Suppressor macrophage treated with lipopolysaccharide for 1 hour (primary cell): ENCODE measurements around the gene PRMT5.
"Not testable (repeated sequence)": the region's sequence is repeated elsewhere in the genome, so short reads cannot be mapped to it uniquely, and the experiment has no call there.

Experiments used
- DNase-seq, 3 donors: peaks; one replicate each; pipeline ENCODE4 v3.0.0-alpha.2; 2020 to 2022

Gene PRMT5

DNA sequence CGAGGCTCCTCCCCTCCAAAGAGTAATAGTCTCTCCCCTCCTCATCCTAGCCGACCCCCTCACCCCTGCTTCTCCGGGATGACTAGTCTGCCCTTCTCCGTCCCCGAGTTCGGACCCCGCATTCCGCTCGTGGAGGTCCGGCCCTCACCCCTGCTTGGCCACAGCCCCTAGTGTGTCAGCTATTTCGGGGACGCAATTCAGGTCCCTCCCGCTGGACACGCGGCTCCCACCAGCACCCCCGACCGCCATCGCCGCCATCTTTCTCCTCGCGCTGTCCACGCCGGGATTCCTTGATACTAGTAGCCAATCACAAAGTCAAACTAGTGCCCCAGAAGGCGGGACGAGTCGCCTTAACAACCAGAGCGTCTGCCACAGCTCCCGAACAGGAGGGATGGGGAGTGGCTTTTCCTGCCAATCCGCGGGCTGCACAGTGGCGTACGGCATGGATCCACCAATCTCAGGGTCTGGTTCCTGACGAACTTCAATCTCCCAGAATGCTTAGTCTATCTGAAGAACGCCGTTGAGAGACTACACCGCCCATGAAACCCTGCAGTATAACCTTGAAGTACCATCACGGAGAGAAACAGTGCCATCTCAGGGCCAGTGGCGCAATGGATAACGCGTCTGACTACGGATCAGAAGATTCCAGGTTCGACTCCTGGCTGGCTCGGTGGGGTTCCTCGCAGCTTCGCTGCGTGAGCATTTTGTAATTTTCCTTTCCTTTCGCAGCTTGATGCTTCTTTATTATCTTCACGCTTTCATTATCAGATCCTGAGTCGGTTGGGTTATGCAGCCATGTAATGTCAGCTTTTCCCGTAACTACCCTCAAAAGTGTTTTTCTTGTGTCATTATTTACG is at the start of gene PRMT5:
TSS of gene PRMT5 (minus strand) at position 273 of the 857 bp plus-strand sequence. CDS start at position 258, 15 bp downstream.
- DNase-seq: peak; percentile 98 to 100 (median 99)

DNA sequence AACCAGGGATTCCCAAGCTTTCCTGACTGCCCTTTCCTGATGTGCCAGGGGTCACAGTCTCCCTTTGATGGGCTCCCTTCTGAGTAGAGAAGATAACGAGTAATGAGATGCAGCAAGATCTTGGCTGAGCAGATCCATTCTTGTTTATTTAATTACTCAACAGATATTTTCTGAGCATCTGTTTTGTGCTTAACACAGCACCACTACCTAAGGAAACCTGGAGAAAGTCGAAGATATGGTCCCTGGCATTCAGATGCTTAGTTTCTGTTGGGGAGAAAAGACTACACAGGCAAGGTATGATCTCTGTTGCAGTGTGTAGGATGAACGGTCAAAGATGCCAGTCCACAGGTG is 49.3 kb upstream of the PRMT5 start:
- no peak for DNase-seq

DNA sequence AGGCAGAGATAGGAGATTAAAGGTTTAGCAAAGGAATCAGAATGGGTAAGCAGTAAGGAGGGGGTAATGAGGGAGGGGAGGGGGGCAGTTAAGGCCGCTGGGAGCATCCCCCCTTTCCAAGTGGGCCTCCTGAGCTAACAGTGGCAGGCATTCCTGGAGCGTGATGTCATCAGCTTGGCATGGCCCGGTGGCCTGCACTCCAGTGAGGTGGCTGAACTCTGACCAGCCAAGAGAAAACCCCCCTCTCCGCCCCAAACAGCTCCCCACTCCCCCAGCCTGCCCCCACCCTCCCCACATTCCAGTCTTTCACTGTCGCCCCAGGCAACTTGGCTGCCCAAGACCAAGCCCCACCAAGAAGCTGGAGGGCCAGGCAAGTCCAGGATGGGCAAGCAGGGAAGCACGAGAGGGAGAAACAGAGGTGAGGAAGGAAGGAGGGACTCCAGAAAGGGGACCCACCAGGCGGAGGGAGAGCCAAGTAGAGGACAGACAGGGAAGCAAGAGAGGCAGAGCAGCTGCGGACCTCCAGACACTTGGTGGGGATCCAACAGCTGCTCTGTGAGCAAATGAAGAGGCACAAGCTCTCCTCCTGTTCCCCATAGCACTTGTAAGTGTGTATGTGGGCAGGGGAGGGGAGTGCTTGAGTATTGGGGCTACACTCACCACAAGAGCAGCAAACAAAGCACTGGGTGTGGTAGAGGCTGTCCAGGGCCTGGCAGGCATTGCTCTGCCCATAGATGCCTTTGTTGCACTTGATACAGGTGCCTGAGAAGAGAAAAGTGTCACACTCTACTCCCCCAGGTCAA is 48.7 kb upstream of the PRMT5 start:
- no peak for DNase-seq

DNA sequence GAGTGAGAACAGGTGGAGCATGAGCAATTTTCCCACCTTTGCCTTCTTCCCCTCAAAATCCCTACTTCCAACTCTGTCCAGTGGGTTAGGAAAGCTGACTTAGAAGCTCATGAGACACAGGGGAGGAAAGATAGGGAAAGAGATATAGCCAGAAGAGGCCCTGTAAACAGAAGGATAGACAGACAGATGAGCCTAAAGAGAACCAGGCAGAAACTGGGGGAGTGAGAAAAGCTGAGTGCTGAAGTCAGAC is 48.2 kb upstream of the PRMT5 start:
- no peak for DNase-seq

DNA sequence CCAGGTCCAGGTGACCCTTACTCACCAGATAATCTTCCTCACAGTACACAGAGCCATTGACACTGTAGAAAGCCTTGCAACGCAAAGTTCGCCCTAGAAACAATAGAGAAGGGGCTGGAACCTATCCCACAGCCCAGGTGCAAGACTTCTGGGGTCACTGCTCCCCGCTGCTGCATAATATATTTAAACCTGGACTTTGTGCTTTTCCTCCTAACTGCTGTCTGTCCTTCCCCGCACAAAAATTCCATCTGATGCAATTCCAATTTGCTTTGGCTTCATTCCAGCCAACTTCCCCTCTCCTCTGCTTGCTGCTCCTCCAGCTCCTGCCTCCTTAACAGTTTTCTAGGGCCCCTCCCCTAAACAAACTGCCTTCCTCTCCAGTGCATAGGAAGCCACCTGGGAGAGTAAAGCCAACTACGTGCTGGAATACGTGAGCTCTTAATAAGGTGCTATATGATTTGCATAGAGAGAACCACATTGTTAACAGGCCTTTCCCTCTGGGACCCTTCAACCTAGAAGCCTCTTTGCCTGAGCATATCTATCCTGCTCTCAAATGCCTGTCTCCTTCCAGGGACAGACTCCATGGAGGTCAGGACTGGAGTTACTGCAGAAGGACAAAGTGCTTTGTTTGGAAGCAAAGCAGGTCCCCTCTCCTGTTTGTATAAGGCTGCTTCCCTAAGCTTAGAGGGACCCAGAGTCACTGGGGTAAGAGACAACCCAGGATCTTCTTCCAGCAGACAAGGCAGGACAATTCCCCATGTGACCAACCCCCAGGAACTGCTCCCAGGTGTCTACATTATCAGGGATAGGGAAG is 47.7 kb upstream of the PRMT5 start:
- DNase-seq: peak; percentile 48 to 58 (median 56)

DNA sequence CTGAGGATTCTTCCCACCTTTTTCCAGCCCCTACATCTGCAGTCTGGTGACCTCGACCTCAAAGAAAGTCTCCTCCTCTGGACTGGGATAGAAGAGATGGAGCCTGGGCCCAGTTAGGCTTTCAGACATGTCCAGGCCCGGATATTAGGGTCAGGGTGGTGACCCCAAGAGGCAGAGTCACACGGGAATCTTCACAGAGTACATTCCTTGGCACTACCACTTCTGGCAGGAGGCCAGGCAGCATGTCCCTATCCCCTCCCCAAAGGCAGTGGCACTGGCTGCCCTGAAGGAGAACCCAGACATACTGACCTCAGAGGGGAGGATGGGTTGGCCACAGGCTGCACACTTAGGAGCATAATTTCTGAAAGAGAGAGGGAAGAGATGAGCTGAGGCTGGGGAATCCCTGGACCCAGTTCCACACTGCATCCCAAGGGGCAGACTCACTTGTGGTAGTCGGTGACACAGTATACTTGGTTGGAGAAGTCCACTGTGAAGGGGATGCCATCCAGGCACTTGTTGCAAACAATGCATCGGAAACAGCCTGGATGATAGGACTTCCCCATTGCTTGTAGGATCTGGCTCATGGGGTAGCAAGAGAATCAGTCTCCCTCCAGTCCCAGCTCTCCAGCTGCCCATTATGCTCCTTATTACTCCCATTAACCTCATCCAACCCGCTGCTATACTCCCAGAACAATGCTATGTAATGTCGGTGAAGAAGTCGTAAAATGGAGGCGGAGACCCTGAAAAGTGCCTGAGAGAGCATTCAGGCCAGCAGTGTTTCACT is 45.5 kb upstream of the PRMT5 start:
- DNase-seq: no peak

DNA sequence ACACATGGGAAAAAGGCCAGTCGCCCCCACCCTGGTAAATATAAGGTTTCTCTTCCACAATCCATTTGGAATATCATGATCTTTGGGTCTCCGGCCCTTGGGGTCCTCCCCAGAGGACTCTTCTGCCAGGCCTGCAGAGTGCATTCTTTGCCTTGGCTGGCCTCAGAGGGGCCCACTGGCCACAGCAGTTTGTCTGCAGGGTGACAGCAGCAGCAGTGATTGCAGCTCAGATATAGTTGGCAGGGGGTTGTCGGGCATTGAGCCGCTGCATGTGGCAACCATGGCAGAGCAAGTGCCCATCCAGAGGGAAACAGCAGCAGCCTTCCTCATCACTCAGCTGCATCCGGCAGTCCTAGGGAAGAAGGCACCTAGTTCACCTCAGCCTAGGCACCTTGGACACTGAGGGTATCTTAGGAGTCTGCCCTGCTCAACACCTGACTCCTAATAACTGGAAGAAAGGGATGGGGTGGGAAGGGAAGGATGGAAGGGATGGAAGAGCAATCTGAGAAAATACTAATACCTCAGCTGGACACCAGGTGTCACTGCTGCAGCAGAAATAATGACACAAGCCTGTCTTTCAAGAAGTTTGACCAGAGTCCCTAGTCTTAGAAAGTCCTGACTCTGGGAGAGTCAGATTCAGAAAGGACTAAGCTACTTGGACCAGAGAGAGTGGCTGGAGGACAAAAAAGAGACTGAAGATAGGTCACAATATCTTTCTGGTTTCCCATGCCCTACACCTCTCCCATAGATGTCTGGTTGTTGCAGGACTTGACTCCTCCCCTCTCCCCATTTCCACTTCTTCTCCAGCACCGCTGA is 44.2 kb upstream of the PRMT5 start:
- DNase-seq: peak; percentile 69 to 74 (median 74)

DNA sequence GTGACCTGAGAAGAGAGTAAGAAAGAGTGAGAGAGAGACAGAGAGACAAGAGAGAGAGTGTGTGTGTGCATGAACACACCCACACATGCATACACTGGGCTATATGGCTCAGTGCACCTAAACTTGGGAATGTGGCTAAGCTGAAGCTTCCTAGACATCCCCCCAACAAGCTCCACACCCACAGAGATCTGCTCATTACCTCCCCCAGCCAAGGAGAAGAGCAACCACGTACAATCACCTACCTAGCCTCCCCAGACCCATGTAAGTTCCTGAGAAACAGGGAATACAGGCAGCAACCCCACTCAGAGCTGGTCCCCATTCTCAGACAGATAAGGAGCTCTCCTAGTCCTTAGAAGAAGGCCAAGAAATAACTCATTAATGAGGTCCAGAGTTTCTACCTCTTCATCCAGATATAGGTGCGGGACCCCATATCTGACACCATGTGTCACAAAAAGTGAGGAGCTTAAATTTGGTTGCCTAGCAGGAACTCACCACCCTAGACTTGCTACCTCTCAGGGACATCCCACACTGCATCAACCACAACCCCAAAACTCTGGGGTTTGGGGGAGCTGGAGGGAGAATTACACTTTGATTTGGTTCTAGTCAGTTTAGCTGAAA is 43.2 kb upstream of the PRMT5 start:
- DNase-seq: no peak

DNA sequence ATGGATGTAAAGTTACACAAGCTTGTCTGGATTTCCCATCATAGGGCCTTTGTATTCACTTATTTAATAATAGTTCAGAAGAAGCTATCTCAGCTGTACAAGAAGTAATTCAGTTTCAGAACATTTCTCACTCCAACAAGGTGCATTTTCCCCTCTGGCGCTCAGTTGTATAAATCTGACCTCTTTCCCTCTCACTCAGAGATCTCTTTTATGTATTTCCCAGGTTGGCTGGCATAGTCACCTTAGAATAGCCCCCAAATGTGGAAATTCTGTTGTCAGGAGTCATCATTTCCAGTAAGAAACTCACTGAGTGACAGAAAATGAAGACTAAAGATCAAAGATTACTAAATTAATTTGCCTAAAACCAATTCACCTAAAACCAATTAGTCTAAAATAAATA is 42.0 kb upstream of the PRMT5 start:
- no peak for DNase-seq

DNA sequence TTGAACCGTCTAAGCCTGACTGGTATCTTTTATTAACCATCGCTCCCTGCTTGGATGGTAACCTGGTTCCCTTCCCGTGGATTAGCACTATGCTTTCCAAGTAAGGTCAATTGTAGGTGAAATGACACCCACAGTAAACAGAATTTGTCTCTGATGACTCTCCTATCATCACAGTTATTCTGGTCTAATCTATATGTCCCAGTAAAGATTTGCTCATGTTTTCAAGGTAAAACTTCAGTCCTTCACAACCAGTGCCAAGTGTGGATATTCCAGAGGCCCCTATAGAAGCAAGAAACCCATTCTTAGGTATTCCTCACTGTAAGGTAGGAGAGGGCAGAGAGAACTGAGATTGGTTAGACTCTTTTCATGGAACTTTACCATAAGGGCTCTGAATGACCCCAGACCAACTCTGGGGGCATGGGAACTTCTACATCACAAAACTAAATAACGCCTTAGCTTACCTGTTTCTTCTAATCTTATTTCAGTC is 37.6 kb upstream of the PRMT5 start:
- no peak for DNase-seq

DNA sequence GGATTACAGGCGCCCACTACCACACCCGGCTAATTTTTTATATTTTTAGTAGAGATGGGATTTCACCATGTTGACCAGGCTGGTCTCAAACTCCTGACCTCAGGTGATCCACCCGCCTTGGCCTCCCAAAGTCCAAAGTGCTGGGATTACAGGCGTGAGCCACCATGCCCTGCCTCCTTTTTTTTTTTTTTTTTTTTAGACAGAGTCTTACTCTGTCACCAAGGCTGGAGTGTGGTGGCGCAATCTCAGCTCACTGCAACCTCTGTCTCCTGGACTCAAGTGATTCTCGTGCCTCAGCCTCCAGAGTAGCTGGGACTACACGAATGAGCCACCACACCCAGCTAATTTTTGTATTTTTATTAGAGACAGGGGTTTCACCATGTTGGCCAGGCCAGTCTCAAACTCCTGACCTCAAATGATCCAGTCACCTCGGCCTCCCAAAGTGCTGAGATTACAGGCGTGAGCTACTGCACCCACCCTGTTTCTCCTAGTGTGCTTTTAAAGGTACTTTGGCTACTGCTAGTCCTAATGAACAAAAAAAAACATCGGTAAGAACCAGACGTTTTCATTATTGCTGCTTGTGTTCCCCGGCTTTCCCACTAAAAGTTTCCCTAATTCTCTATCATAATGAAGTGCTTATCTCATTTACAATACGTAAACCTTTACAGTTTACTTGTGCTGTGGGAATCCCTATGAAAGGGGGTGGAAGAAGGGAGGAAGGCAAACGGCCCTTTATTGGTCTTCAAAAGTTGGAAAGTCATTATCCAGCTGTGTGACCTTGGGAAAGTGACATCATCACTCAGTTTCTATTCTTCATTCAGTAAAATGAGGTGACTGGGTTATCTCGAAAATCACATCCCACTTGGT is 37.0 kb upstream of the PRMT5 start:
- not testable (repeated sequence) for DNase-seq

DNA sequence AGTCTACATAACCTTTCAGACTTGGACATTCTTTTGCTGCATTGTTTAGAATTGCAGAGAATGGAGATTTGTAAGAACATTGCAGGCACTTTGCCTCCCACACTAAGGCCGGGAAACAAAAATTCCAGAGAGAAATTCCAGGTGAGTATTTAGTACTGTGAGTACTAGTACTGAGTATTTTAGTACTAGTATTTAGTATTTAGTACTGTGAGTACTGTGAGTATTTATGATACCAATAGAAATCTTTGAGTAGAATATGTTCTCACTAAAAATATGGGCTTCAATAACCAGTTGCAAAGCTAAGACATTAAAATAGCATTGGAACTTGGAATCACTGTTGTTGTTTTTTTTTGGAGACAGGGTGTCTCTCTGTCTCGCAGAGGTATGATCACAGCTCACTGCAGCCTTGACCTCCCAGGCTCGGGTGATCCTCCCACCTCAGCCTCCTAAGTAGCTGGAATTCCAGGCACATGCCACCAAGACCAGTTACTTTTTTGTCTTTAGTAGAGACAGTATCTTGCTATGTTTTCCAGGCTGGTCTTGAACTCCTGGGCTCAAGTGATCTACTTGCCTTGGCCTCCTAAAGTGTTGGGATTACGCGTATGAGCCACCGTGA is 33.0 kb upstream of the PRMT5 start:
- no peak for DNase-seq

DNA sequence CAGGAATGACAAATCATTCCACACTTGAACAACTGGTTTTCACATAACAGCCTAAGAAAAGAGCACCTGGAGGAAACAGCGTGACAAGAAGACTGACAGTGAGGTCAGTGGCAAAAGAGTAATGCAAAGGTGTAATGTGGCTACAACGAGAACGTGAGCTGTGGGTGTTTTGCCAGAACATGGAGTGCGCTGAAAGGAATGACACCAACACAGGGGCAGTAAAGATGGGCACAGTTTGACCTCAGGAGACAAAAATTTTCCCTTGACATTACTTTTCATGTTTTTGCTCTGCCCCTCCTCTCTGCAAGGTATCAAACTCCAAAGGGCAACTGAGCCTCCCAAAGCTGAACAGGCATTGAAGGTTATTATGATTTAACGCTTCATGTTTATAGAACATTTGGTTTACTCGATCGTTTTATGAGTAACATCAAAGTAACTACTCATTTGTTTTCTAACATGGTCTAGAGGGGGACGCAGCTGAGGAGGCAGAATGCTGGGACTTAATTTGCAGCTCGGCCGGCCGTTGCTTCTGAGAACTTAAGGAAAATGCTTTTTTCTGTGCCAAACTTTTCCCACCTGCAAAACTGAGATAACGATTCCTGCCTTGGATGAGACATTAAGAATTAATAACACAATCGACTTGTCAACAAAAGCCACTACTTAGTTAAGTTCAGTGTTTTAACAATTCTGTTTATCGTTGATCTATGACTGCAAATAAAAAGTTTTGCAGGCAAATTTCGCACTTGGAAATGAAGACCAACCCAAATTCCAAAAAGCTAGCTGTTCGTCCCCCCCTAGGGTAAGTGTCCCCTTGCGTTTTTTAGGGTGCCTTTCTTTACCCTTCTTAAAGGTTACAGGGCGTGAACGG is 26.8 kb upstream of the PRMT5 start:
- DNase-seq: no peak

DNA sequence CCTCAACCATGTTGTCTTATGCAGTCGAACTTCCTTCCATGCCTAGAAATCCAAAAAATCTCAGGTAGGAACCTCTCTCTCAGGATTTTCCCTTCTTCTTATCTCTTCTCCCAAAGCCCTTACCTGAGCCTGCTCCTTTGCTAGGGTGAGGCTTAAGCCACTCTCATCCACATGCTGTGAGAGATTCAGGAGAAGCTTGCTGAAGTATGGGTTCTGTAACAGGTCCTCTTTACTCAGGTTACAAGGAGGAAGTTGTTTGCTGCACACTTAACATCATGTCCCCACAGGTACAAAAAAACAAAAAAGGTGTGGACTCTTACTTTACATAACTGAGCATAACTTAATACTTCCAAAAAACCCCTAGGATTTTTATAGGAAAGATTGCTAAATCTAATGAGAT is 23.2 kb upstream of the PRMT5 start:
- DNase-seq: no peak

DNA sequence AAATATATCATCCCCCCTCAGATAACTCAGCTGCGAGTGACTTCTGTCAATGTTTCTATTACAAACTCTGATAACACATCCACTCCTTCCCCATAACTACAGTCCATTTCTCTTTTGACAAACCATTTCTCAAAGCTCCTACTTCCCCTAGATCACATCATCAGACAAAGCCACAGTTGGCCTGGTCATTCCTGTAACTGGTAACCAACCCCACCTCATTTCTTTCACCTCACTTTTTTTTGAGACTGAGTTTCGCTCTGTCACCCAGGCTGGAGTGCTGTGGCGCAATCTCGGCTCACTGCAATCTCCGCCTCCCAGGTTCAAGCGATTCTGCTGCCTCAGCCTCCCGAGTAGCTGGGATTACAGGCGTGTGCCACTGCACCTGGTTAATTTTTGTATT is 22.6 kb upstream of the PRMT5 start:
- DNase-seq: peak; percentile 38 to 46 (median 43)

DNA sequence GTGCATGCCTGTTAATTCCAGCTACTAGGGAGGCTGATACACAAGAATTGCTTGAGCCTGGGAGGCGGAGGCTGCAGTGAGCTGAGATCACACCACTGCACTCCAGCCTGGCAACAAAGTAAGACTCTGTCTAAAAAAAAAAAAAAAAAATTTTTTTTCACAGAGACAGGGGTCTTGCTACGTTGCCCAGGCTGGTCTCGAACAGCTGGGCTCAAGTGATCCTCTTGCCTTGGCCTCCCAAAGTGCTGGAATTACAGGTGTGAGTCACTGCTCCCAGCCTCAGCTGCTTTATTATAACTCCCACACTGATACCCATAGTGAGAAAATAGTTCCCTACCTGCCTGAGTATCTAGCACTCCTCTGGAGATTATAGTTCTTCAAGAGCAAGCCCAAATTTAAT is 16.5 kb upstream of the PRMT5 start:
- no peak for DNase-seq

DNA sequence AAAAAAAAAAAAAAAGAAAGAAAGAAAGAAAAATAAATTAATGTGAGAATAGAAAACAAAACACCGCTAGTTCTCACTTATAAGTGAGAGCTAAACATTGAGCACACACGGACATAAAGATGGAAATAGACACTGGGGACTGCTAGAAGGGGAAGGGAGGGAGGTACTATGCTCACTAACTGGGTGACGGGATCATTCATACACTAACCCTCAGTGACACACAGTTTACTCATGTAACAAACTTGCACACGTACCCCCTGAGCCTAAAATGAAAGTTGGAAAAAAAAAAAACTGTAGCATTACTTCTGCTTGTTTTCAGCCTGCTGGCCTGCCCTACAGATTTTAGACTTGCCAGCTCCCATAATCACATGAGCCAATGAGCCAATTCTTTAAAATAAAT is 10.5 kb upstream of the PRMT5 start:
- no peak for DNase-seq

DNA sequence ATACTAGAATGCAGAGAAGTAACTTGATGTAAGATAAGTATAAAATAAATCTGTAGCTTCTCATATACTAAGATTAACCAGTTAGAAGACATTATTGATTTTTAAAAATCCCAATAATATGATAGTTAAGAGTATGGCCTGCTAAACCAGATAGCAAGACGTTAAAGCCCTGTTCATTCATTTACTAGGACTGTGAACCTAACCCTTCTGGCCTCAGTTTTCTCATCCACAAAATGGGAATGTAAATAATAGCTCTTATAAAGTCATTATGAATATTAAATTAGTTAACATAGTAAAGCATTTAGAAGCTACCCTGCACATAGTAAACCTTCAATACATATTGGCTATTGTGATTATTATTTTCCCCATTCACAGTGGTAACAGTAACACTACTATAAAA is 6.0 kb upstream of the PRMT5 start:
- DNase-seq: no peak

DNA sequence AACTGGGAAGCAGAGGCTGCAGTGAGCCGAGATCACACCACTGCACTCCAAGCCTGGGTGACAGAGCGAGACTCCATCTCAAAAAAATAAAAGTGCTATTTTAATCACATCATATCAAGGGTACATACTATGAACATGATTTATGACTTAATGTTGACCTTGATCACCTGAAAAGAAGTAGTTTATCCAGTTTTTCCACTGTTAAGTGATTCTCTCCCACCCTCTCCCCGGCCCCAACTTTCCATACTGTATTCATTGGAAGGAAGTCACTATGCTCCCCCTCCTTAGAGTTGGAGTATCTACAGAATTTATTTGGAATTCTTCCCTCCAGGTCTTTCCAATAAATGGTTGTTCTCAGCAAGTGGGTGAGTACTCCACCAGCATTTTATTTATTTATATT is 3.0 kb upstream of the PRMT5 start:
- DNase-seq: no peak
